ENCODE measurements around the gene ISOC1. TPM values are rescaled to one million over a fixed set of nuclear protein-coding genes. Genes with fewer than 3 reads are reported as not detected.

The ISOC1 gene
- total and polyA plus RNA-seq, 2 donors (not counting 1 experiment from before 2014, with no cell fraction given), result 7.5 to 10.6 TPM

DNA sequence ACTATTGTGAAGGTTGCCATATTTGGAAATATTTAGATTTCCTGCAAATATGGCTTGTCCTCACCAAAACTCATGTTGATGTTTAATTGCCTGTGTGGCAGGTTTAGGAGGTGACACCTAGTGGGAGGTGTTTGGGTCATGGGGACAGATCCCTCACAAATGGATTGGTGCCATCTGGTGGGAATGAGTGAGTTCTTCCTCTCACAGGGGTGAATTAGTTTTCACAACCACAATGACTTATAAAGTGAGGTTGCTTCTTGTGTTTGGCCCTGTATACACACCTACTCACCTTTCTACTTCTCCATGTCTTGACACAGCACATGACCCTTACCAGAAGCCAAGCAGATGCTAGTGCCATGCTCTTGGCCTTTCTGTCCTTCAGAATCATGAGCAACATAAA, 41.1 kb downstream of the ISOC1 start:
- Mint-ChIP-seq H3K27ac (no peak overlapping the region), H3K4me3 (no peak overlapping the region), H3K4me1 (no peaks in the 10 kb centered on the region), H3K27me3 (no peaks in the 10 kb centered on the region), H3K9me3 (ENCODE audit: insufficient read depth) (peaks cover 3% of the 10 kb centered on the region)
- no peak overlapping the region for H3K9ac ChIP-seq (ENCODE audit: low read length)
- ChIA-PET CTCF (no interaction called here), POLR2A (no interaction called here)
- no peak for ATAC-seq (ENCODE audit: low read depth)
- H4K20me1 ChIP-seq (ENCODE audit: control insufficient read depth, insufficient read depth, low read length, poor library complexity, severe bottlenecking), result no peaks in the 10 kb centered on the region
- no peak for TF ChIP-seq CTCF (IDR thresholded peaks at IDR 0.05)
- no peak for TF ChIP-seq EZH2 (IDR thresholded peaks at IDR 0.05; ENCODE audit: borderline replicate concordance, insufficient read depth, low read depth, low read length, poor library complexity, severe bottlenecking)
- no peaks in the 10 kb centered on the region for H3K9me3 ChIP-seq (ENCODE audit: control extremely low read depth in 1 of 3, control insufficient read depth in 2 of 3, insufficient read depth in 1 of 3, low read length in 2 of 3)
- no peak overlapping the region for H3K4me3 ChIP-seq (ENCODE audit: control extremely low read depth in 1 of 5, extremely low read depth in 1 of 5, insufficient read depth in 1 of 5, low read depth in 2 of 5, low read length in 4 of 5)
- H3K79me2 ChIP-seq (ENCODE audit: control insufficient read depth, insufficient read depth, low read length), result no peaks in the 10 kb centered on the region
- H3K27me3 ChIP-seq (replicated peaks in 1 of 4; ENCODE audit: control extremely low read depth in 1 of 4, control insufficient read depth in 3 of 4, insufficient read depth in 4 of 4, low read length in 3 of 4), result no peaks in the 10 kb centered on the region
- peak; percentile 11 for DNase-seq
- no peak overlapping the region for H2AFZ ChIP-seq (ENCODE audit: insufficient read depth, low read depth, low read length, poor library complexity, severe bottlenecking)
- H3K4me2 ChIP-seq (replicated peaks; ENCODE audit: low read depth, low read length, poor library complexity, severe bottlenecking), result no peak overlapping the region
- intact Hi-C loops (cut with micrococcal nuclease), result loop anchor here (2.0 kb wide), 1 partner anchor 231 kb away; no protein-coding TSS in a partner anchor
- H3K4me1 ChIP-seq (ENCODE audit: control insufficient read depth in 2 of 2, insufficient read depth in 2 of 2, low read length in 2 of 2), result no peaks in the 10 kb centered on the region
- H3K36me3 ChIP-seq (replicated peaks in 1 of 2; ENCODE audit: control extremely low read depth in 1 of 2, control insufficient read depth in 1 of 2, extremely low read depth in 1 of 2, insufficient read depth in 2 of 2, low read length in 1 of 2), result no peaks in the 10 kb centered on the region
- no peak overlapping the region for H3K27ac ChIP-seq (ENCODE audit: low read length in 2 of 2)

DNA sequence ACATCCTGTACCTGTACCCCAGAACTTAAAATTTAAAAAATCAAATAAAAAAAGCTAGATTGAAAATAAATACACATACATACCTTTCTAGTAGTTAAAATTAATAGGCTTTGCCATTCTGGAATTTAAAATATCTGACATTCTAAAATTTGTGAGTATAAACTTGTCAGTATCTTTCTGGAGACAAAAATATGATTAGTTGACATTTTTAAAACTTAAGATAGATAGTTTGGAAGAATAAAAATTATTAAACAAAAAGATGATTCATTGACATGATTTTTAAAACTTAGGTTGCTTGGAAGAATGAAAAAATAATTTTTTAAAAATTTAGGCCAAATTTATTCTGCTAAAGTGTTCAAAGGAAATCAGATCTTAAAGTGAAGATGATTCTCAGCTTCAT, 43.1 kb downstream of the ISOC1 start:
- Mint-ChIP-seq H3K27me3 (no peaks in the 10 kb centered on the region), H3K4me1 (no peaks in the 10 kb centered on the region), H3K27ac (no peak overlapping the region), H3K4me3 (no peak overlapping the region), H3K9me3 (ENCODE audit: insufficient read depth) (peaks cover 3% of the 10 kb centered on the region)
- no peaks in the 10 kb centered on the region for H3K27me3 ChIP-seq (replicated peaks in 1 of 4; ENCODE audit: control extremely low read depth in 1 of 4, control insufficient read depth in 3 of 4, insufficient read depth in 4 of 4, low read length in 3 of 4)
- ChIA-PET POLR2A (no interaction called here), CTCF (no interaction called here)
- no peaks in the 10 kb centered on the region for H3K4me1 ChIP-seq (ENCODE audit: control insufficient read depth in 2 of 2, insufficient read depth in 2 of 2, low read length in 2 of 2)
- no peak overlapping the region for H3K4me3 ChIP-seq (ENCODE audit: control extremely low read depth in 1 of 5, extremely low read depth in 1 of 5, insufficient read depth in 1 of 5, low read depth in 2 of 5, low read length in 4 of 5)
- intact Hi-C loops (cut with micrococcal nuclease), result loop anchor here (2.0 kb wide), 1 partner anchor 233 kb away; no protein-coding TSS in a partner anchor
- no peaks in the 10 kb centered on the region for H3K79me2 ChIP-seq (ENCODE audit: control insufficient read depth, insufficient read depth, low read length)
- ATAC-seq (ENCODE audit: low read depth) (no peak), DNase-seq (no peak)
- no peak overlapping the region for H2AFZ ChIP-seq (ENCODE audit: insufficient read depth, low read depth, low read length, poor library complexity, severe bottlenecking)
- no peaks in the 10 kb centered on the region for H3K36me3 ChIP-seq (replicated peaks in 1 of 2; ENCODE audit: control extremely low read depth in 1 of 2, control insufficient read depth in 1 of 2, extremely low read depth in 1 of 2, insufficient read depth in 2 of 2, low read length in 1 of 2)
- H3K4me2 ChIP-seq (replicated peaks; ENCODE audit: low read depth, low read length, poor library complexity, severe bottlenecking), result no peak overlapping the region
- H4K20me1 ChIP-seq (ENCODE audit: control insufficient read depth, insufficient read depth, low read length, poor library complexity, severe bottlenecking), result no peaks in the 10 kb centered on the region
- no peak overlapping the region for H3K9ac ChIP-seq (ENCODE audit: low read length)
- TF ChIP-seq EZH2 (IDR thresholded peaks at IDR 0.05; ENCODE audit: borderline replicate concordance, insufficient read depth, low read depth, low read length, poor library complexity, severe bottlenecking) (no peak), CTCF (IDR thresholded peaks at IDR 0.05) (no peak)
- no peak overlapping the region for H3K27ac ChIP-seq (ENCODE audit: low read length in 2 of 2)
- H3K9me3 ChIP-seq (ENCODE audit: control extremely low read depth in 1 of 3, control insufficient read depth in 2 of 3, insufficient read depth in 1 of 3, low read length in 2 of 3), result no peaks in the 10 kb centered on the region
